Activated naive CD4-positive, alpha-beta T cell treated with anti-CD3 and anti-CD28 coated beads, Interleukin-2, amount 50 U/mL, for 16 hours (primary cell): ENCODE measurements around the gene STX2.

ENCODE experiments used
- DNase-seq: peaks from one replicate; pipeline ENCODE4 v3.0.0-alpha.2; 2020

The STX2 gene

DNA sequence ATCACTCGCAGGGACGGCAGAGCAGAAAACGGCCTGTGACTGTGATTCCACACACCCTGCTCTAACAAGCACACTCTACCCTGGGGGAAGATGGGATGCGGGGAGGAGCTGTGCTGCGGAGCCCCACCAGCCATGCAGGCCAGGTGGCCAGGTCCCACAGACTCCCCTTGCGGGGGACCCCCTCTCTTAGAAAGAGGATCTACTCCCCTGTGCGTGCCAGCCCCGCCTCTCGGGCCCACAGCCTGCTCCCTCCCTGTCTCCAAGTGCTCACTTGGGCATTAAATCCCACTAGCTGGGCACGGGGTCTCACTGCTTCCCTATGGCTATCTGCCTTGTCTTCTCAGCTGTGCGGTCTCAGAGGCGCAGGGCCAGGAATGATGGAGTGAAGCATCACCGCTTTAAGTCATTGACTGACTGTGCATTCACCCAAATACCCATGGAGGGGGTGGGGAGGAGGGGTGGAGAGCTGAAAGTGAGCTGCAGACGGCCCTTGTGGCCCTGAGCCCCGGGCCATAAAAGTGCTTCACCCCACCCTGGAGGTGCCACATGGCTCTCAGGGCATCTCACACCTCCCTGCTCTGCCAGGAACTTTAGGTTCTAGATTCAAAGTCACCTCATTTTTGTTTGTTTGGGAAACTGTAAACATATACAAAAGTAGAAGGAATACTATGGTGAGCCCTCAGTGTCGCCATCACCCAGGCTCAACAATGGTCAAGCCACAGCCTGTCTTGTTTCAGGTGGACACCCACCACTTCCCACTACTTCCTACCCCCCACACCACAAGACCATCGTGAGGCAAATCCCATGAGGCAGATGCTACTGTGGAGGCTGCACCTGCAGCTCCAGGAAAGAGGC, 9.4 kb downstream of the STX2 start:
- DNase-seq, result no peak

DNA sequence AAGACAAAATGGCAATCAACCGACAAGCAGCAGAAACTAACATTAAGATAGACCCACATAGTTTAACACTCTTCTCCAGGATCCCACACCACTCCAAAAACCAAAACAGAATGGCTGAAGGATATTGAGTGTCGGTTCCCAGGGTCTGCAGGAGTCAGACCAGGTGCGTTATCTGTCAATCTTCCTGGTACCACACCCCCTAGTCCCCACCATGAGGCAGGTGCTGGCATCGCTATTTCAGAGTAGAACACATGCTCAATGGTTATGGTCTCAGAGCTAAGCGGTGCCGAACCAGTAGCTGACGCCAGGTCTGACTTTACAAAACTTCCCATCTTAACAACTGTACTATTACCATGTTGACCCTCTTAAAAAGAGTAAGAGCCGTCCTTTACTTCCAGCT, 10.2 kb downstream of the STX2 start:
- DNase-seq, result no peak

DNA sequence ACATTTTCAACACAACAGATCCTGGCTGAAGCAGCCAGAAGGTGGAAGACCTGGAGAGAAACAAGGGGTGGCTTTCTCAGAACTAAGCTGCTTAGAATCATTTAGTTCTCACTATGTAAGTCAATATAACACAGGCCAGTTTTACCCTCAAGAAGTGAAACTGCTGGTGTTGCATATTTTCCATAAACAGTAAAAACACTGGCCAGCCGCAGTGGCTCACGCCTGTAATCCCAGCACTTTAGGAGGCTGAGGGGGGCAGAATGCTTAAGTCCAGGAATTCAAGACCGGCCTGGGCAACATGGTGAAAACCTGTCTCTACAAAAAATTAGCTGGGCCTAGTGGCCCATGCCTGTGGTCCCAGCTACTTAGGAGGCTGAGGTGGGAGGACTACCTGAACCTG, 11.6 kb downstream of the STX2 start:
- no peak for DNase-seq

DNA sequence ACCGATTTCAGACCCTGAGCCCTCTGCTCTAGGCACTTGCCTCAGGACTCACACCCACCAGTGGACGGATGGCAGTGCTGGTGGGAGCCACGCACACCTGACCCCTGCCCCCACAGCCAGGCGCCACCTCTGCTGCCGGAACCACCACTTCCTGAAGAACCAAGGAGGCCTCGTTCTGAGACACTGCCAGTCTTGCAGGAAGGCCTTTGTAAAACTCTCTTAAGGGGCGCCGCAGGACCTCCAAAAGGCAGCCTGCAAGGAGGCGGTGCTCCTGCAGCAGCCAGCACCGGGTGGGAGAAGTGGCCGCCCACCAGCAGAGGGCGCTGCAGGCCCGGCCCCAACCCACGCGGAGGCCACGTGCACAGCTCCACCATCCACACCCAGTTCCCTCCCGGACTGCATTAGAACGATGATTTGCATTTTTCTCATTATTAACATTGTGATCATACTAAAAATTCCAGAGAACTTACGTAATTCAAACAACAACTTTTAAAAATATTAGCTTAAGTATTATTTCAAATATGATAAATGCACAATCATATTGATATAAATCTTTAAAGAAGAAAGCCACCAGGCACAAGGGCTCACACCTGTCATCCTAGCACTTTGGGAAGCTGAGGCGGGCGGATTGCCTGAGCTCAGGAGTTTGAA, 12.8 kb downstream of the STX2 start:
- peak; percentile 75 for DNase-seq

DNA sequence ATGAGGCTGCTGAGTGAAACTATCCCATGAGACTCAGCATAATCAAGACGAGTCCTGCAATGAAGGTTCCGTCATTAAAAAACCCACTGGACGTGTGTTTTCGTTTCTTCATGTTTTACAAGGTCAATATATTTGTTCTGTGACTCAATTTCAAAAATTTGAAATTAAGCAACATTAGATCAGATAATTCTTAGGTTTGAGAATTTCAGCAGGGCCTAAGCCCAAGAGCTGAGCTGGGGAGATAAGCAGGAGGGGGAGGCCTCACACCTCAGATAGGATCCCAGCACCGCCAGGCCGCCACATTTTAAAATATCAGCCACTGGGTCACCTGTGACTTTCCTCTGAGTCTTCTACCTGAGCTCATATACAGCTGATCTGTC, 13.3 kb downstream of the STX2 start:
- no peak for DNase-seq

DNA sequence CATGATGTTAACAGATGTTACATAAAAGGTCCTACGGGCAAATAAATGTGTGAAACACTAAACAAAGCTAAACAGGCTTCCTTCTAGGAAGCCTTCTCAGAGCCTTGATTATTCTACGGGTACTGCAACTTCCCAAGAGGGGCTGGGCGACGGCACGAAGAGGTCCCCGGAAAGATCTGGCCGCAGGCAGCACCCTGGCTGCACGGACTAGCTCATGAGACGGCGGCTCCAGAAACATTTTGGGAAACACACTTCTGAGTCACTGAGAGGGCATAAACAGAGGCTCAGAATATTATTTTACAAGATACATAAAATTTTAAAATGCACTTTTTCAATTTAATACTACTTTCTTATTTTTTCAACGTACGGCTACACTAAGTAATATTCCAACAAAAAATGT, 19.4 kb downstream of the STX2 start:
- DNase-seq, result no peak

DNA sequence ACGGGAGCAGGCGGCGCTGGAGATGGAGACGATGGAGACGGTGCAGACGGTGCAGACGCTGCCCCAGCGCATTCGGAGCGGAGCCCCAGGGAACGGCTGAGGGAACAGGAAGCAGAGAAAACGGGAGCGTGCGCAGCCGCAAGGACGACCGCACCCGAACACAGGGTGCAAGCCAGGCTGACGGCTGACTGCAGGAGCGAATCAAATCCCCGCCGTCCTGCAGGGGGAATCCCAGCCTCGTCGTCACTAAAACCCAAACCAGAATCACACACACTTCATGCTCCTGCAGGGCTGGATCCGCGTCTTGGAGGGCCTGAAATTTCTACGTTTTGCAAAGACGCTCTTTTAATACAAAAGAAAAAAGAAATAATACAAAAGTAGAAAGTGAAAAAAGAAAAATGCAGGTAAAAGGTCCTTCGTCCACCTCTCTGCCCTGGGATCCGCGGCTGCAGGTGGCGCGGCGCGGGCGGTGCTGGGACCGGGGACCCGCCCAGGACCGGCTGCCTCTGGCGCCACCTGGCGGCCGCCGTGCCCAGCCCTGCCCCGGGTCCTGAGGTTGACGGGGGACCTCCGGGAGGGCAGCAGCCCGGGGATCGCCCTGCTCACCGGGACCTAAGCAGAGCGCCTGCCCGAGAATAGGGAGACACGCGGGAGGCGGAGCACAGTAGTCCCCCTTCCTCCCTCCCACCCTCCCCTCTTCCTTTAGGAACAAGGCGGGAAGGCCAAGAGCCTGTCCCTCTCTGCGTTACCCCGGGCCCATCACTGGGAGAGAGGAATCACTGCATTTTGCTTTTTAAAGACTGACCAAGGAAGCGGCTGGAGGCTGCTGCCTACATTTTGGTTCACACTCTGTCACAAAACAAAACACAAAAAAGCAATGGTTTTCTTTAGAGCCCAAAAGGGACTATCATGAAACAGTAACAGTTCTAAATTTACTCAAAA, 20.1 kb downstream of the STX2 start:
- DNase-seq, result peak; percentile 82

DNA sequence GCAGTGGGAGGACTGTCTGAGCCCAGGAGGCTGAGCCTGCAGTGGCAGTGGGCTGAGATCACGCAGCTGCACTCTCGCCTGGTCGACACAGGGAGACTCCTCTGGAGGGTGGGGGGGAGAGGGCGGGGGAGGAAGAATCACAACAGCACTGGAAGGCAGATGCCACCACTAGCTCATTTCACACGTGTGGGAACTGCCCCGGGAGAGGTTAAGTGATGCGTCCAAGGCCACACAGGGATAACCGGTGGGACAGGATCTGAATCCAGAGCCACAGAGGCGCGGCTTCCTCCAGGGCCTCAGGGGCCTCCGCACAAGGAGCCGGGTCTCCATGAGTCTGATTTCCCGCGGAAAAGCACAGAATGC, 20.8 kb downstream of the STX2 start:
- DNase-seq, result no peak

DNA sequence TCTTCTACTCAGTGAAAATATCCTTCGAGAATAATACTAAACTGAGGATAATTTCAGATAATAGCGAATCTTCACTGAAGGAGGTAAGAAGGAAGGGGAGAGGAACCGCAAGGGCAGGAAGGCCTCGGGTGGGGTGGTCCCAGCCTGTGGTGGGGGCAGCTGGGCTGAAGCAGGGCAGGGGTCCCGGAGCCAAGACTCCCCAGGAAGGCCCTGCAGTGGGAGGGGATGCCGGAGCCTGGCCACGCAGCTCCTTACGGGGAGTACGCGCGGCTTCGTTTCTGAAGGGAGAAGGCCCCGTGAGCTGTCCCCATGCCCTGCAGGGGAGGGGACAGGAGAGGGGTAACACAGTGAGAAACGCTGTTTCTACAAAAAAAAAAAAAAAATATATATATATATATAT, 21.2 kb downstream of the STX2 start:
- DNase-seq, result no peak

DNA sequence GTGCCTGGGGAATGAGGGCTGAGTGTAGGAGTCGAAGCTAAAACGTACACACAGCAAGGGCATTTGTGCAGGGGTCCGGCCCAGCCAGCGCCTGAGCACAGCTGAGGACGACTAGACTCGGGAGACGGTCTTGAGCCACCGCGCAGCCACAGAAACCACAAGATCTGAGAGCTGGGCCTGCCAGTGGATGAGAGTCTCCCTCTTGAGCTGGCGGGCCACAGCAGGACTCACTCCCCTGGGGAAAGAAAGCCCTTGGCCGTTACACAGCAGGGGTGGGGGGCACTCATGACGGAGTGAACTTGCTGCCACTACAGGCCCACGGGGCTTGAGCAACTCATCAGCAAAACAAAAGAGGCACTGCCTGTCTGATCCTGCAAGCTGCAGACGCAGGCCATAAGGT, 23.0 kb downstream of the STX2 start:
- no peak for DNase-seq

DNA sequence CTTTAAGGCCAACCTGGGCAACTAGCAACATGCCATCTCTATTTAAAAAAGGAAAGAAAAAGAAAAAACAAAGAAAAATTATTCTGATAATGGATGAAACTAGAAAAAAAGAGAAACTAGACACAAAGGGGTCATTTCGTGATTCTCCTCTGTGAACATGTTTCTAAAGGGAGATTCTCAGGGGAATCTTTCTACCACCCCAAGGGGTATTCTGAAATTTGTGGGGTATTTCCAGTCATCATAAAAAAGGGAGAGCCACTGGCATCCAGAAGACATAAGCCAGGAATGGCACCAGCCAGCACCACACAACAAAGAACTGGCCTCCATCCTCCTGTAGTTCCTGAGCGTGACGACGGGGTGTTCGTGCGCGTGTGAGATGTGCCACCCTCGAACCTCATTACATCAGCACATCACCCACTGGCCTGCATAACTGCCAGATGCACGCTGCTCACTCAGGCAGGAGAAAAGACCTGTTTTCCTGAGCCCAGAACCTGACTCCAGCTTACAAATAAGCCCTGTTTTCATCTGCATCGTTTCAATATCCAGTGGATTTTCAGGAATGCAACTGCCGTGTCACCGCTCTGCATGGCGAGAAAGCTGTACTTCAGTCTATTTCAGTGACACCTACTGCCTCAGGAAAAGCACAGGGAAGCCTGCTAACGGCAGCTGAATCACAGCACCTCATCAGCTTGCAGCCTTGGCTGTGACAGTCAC, 23.9 kb downstream of the STX2 start:
- no peak for DNase-seq

DNA sequence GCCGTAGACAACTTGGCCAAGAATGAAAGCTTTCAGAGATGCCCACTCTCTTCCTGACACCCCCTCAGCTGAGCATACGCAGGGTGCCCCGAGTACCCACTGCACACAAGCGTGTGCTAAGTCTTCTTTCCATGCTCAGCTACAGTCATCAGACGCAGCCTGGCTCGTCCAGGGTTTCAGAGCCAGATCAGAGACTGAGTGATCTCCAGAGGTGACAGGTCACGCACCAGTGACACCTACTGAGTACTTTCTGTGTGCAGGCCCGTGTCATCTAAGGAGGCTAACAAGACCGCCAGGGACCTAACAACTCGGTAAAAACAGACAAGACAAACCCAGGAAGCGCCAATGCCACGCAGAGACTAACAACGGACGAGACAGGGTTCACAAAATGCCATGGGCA, 25.1 kb downstream of the STX2 start:
- no peak for DNase-seq

DNA sequence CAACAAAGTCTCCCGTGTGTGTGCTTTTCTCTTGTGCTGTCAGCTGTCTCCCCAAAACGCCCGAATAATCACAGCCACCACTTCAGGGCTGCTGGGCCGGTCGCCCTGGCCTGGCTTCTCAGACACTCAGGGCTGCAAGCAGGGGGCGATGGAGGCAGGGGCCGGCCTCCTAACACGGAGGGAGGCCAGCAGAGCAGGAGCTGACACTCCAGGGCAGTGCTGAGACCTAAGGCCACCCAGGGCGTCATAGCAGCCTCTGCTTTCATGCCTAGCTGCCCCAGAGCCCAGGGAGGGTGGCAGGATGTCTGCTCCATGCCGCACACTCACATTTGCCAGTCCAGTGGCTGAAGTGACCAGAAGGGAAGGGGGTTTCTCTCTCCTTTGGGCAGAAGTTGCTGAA, 25.6 kb downstream of the STX2 start:
- DNase-seq, result no peak

DNA sequence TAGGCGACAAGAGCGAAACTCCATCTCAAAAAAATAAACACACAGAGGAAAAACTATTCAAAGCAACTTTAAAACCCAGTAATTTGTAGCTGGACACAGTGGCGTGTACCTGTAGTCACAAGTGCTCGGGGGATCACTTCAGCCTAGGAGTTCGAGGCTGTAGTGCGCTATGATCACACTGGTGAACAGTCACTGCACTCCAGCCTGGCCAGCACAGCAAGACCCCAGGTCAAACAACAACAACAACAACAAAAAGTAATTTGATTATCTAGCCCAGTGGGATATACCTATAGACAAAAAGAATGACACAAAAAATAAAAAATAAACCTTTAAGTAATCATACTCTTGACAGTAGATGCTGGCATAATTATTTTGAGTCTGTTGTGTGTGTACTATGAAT, 29.3 kb downstream of the STX2 start:
- no peak for DNase-seq

DNA sequence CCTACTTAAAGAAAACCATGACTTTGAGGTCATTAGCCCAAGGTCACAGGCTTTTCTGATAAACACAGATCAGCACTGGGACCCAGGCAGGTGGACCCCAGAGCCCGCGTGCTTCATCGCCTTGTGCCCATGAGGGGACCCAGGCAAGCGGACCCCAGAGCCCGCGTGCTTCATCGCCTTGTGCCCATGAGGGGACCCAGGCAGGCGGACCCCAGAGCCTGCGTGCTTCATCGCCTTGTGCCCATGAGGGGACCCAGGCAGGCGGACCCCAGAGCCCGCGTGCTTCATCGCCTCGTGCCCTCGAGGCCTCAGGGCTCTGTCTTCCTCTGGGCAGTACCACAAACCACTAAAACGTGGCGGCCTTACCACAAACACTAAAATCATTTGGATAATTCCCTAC, 31.7 kb downstream of the STX2 start:
- DNase-seq, result no peak

DNA sequence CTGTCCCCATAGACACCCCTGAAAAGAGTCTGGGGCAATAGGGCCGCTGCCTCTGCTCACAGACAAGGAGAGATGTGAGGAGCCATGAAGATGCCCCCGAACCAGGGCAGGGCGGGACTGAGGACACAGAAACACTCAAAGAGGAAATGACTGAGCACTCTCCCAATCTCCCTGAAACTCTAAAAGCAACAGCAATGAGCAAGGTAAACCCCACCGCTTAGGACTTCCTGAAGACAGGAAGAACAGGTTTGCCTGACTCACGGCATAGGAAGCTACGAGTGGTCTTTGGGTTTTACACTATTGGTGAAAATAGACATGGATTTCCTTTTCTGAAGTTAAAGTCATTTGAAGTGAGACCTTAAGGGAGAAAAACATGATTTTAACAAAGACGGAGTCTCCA, 32.5 kb downstream of the STX2 start:
- no peak for DNase-seq

DNA sequence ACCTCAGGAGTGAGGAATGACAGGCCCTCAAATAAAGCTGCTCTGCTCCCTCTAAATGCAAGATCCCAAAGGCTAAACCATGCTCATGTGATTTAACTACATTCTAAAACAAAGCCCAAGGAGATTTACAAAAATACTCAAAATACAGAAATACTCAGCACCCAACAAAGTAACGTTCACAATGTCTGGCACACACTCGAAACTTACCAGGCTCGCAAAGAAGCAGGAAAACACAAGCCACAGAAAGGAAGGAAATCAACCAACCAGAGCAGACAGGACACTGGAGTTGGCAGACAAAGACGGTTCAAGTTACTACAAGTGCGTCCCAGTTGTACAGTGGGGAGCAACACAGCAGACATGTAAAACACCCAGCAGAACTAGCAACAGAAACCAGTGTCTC, 33.4 kb downstream of the STX2 start:
- DNase-seq, result no peak

DNA sequence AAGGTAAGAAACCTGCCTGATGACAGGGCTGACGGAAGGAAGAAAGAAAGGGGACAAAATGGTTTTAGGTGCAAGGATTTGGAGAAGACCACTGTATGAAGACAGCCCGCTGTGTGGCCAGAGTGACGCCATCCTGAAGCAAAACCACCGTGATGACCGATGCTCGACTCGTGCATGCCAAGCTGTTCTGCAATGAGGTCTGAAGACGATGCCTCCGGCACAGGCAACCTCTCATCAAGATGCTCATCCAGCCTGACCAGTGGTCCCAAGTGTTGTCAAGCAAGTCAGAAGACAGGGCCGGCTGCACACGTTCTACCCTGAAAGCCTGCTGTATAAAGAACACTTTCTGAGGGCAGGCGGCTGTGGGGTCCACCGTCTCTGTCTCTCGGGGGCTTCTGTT, 34.8 kb downstream of the STX2 start:
- no peak for DNase-seq

DNA sequence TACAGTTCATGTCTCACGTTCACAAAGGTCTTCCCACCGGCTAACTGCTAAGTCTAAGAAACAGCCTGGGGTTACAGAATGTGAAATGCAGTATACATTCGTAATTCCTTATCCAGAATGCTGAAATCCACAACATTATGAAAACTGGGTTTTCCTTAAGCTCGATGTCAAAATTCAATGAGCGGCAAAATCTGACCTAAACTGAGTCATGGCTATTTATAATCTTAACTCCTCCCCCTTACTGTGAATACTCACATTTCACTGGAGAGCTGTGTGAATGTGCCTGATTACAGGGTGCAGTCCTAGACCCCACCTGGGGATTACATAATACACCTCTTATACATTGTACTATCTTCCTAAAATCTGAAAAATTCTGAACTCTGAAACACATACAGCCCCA, 35.3 kb downstream of the STX2 start:
- DNase-seq, result no peak

DNA sequence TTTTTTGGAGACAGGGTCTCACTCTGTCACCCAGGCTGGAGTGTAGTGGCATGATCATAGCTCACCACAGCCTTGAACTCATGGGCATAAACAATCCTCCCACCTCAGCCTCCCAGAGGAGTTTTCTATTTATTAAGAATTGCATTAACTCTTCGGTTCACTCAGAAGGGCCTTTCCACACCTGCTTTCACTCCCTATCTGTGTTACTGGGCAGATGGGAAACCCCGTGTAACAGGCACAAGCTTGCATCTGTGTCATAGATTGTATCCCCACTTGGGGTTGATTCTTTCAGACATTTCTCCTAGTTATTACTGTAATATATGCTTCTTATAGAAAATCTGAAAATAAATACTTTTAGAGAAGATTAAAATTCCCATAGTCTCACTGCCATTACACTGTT, 38.7 kb downstream of the STX2 start:
- no peak for DNase-seq

DNA sequence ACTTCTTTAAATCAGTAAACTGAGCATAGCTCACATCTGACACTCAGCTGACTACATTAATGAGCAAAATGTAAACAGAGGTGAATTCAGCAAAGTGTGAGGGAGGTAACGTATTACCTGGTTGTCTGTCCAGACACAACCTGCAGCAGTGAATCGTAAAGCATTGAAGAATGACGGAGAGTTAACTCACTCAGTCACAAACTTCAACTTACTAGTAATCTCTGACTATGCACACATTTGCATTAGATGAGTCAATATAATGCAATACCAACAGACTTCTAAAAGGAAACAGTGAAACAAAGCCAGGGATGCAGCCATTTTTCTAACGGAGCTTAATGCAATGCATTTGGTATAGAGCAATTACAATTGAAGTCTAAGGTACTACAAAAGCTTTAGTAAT, 40.0 kb downstream of the STX2 start:
- no peak for DNase-seq

DNA sequence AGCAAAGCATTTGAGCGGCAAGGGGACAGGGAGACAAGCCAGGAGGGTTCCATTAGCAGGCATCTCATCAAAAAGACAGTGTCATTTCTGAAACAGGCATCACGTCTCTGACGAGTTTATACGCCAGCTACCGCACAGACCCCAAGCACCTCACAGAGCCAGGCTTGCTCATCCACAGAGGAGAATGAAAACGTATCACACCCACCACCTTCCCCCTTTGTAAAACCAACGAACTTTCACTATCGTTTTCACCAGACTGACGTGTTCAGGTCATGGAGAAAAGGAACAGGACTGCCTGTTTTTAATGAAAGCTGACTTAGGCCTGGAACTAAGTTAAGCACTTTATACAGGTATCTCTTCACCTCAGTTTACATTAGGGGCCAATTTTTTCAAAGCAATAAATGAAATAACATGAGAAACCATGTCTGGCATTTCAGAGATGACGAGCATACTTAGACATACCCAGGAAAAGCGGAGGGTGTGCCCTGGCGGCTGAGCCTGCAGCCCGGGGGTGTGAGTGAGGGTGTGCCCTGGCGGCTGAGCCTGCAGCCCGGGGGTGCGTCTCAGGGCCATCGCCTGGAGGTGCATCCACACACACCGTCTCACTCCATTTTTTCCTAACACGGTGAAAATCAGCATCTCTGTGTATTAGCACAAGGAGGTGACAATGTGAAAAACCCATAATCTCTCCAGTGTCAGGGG, 41.9 kb downstream of the STX2 start:
- DNase-seq, result peak; percentile 42
